MM.1S (cell line): ENCODE measurements around the gene MARCKS.

Experiments used
- EZH2 ChIP-seq: fragments of 300-600 bp; sonication (generic); optimal IDR thresholded peaks from 2 replicates; pipeline ENCODE3; 2017; ENCODE audit warnings: low read depth, mild to moderate bottlenecking, antibody characterized with exemption, low read length, mixed read lengths
- EZH2phosphoT487 ChIP-seq: fragments of 300-600 bp; sonication (generic); IDR thresholded peaks from 2 replicates; pipeline ENCODE4 v1.6.1; 2018; ENCODE audit warnings: antibody characterized with exemption, low read length
- TF ChIP-seq, protein P1 (sequence below): fragments of 300-600 bp; sonication (generic); IDR thresholded peaks from 2 replicates; pipeline ENCODE4 v1.5.1; 2016; ENCODE audit warnings: antibody characterized with exemption, low read length, mixed read lengths

DNA sequence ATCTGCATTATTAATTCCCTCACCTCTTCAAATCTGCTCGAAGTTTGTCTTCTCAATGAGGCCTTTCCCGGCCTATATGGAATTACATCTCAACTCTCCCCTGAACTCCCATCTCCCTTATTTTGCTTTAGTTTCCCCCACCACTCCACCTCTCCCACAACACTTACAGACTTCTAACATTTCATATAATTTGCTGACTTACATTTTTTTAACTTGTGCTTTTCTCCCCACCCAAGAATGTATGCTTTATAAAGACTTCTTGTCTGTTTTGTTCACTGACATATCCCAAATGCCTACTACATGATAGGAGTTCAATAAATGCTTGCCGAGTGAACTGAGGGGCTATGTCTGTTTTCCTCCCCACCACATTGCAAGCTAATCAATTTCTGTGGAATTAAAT lies 3.9 kb upstream of the MARCKS start:
- TF ChIP-seq, protein P1, sequence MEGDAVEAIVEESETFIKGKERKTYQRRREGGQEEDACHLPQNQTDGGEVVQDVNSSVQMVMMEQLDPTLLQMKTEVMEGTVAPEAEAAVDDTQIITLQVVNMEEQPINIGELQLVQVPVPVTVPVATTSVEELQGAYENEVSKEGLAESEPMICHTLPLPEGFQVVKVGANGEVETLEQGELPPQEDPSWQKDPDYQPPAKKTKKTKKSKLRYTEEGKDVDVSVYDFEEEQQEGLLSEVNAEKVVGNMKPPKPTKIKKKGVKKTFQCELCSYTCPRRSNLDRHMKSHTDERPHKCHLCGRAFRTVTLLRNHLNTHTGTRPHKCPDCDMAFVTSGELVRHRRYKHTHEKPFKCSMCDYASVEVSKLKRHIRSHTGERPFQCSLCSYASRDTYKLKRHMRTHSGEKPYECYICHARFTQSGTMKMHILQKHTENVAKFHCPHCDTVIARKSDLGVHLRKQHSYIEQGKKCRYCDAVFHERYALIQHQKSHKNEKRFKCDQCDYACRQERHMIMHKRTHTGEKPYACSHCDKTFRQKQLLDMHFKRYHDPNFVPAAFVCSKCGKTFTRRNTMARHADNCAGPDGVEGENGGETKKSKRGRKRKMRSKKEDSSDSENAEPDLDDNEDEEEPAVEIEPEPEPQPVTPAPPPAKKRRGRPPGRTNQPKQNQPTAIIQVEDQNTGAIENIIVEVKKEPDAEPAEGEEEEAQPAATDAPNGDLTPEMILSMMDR = no peak
- no peak for TF ChIP-seq EZH2
- no peak for TF ChIP-seq EZH2phosphoT487
